Duodenal mucosa (tissue), 2 donors: Measurements from ENCODE around the gene PAM16.
A peak's percentile ranks its signal among the peaks of the same experiment; 100 is the strongest.

ENCODE experiments used
- H3K27ac ChIP-seq: one replicate; pipeline ENCODE4 v1.7.0; 2013; ENCODE audit warnings: low read depth, low read length
- H3K27me3 ChIP-seq, 2 donors: one replicate each; pipeline ENCODE4 v1.7.0; 2013; ENCODE audit warnings: low read length in 2 of 2, control low read depth in 1 of 2; ENCODE audit not compliant: insufficient read depth in 2 of 2, control insufficient read depth in 1 of 2
- H3K36me3 ChIP-seq, 2 donors: one replicate each; pipeline ENCODE4 v1.7.0; 2013; ENCODE audit warnings: low read length in 2 of 2, control low read depth in 1 of 2; ENCODE audit not compliant: insufficient read depth in 2 of 2, control insufficient read depth in 1 of 2
- H3K4me1 ChIP-seq, 2 donors: one replicate each; pipeline ENCODE4 v1.7.0; 2013; ENCODE audit warnings: low read length in 2 of 2, control low read depth in 1 of 2; ENCODE audit not compliant: insufficient read depth in 2 of 2, control insufficient read depth in 1 of 2
- H3K4me3 ChIP-seq, 2 donors: one replicate each; pipeline ENCODE4 v1.7.0; 2013; ENCODE audit warnings: low read length in 2 of 2, low read depth in 1 of 2
- H3K9ac ChIP-seq, 2 donors: one replicate each; pipeline ENCODE4 v1.7.0; 2013; ENCODE audit warnings: low read length in 2 of 2, low read depth in 1 of 2
- H3K9me3 ChIP-seq, 2 donors: one replicate each; pipeline ENCODE4 v1.7.0; 2013; ENCODE audit warnings: low read length in 2 of 2, control low read depth in 1 of 2; ENCODE audit not compliant: control insufficient read depth in 1 of 2

PAM16 gene

DNA sequence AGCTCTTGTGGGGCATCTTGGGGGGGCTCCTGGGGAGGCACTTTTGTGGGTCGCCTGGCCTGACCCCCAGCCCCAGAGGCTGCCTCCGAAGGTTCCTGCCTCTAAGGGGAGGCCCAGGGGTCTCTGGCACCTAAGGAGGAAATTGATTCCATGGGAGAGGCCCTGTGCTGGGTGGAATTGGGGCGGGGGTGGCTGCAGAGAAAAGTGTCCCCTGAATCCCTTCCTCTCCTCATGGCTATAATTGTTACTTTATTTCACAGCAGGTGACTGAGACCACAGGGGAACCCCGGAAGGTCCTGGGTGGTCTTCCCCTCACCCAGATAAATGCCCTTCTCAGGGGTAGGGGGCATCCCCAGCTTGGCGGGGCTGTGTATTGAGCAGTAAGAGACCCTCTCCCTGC lies 32.2 kb downstream of the PAM16 start:
- Histone ChIP-seq H3K36me3 (no peaks in the 10 kb centered on the region), H3K9ac (no peak overlapping the region), H3K9me3 (no peaks in the 10 kb centered on the region), H3K4me3 (no peak overlapping the region), H3K27me3 (peaks cover 17 to 28% of the 10 kb centered on the region in 2 donors), H3K27ac (no peak overlapping the region), H3K4me1 (peaks cover 11 to 35% of the 10 kb centered on the region in 2 donors)

DNA sequence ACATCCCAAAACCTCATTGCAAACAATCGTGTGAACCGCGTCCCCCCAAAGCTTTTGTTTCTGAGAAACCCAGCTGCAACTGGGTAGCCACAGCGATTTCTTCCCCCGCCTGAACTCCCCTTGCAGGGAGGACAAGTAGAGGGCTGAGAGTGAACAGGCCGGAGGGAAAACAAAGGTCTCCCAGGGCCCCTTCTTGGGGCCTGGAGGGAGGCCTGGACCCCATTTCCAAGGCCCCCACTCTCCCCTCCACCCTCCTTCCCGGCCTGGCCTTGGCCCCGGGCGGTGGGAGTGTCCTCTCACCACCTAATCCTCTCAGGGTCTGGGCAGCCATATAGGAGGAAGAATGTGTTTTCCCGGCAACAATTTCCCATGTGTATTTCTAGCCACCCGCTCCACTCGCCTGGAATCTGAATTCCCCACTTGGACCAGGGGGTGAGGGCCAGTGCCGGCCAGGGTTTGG lies 32.6 kb downstream of the PAM16 start:
- no peak overlapping the region for H3K9ac ChIP-seq
- peak overlapping the region; percentile 32 for H3K27ac ChIP-seq
- no peaks in the 10 kb centered on the region for H3K36me3 ChIP-seq
- peaks cover 11 to 39% of the 10 kb centered on the region in 2 donors for H3K4me1 ChIP-seq
- no peaks in the 10 kb centered on the region for H3K9me3 ChIP-seq
- no peak overlapping the region for H3K4me3 ChIP-seq
- H3K27me3 ChIP-seq, result peaks cover 17 to 31% of the 10 kb centered on the region in 2 donors

DNA sequence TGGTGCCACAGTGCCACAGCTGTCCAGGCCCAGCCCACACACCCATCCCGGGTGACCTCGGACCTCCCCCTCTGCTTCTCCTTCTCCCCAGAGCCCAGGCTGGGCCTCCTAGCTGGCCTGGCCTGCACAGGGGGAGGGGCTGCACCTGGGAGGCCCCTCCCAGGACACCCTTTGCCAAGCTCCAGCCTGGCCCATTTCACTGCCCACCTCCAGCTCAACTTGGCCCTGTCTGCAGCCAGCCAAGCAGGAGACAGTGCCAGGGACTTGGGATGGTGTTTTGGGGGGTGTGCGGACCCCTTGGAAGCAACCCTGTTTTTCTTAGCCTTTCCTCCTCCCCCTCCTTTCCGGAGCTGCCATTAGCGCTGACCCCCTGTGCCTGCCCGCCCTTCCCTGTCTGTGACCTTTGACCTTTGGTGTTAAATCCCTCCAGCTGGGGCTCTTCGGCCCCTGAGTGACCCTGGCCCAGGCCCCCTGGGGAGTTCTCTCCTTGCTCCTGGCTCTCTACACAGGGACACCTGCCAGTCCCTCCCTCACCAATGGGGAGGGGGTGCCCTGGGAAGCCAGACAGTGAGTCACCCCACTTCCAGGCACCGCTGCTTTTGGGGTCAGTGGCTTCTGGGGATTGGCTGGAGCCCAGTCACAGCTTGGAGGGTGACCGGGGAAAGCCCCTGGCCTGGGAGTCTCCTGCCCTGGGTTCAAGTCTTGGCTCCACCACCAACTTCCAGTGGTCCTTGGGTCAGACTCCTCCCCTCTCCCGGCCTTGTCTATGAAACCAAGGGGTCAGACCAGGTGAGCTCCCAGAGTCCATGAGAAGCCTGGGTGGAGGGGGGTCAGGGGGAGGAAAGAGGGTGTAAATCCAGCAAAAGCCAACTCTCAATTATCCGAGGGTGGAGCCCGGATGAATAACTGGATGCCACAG lies 33.3 kb downstream of the PAM16 start:
- Histone ChIP-seq H3K27ac (peak overlapping the region; percentile 42), H3K9me3 (no peaks in the 10 kb centered on the region), H3K4me1 (peaks cover 11 to 39% of the 10 kb centered on the region in 2 donors), H3K4me3 (peak overlapping the region in 1 of 2 donors; percentile 45), H3K27me3 (peaks cover 17 to 31% of the 10 kb centered on the region in 2 donors), H3K36me3 (no peaks in the 10 kb centered on the region), H3K9ac (no peak overlapping the region)

DNA sequence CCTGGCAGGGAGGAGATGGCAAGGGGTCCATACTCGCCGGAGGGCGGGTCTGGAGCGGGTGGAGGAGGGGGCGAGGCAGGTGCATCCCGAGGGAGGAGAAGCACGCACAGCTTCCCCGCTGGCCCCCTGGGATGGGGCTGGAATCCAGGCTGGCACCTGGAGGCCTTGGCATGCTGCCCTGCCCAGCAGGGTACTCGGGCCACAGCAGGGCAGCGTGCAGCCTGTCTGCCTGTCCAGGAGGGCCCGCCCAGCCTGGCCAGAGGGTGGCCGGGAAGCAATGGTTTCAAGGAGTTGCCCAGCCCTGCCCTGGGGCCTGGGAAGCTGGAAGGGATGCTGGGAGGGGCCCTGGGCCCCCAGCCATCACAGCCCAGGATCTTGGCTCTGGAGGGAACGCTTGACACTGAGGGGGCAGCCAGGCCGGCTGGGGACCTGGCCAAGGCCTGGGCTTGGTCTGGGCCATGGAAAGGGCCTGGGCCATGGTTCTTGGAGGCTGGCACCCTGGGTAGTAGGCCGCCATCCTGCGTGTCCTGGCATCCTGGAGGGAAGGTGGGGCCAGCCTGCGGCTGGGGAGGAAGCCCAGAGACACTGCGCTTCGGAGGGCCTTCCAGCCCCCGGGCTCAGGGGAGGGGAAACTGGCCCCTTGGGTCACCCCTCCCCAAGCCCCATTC lies 34.1 kb downstream of the PAM16 start:
- no peaks in the 10 kb centered on the region for H3K36me3 ChIP-seq
- peaks cover 17 to 31% of the 10 kb centered on the region in 2 donors for H3K27me3 ChIP-seq
- peak overlapping the region; percentile 50 for H3K27ac ChIP-seq
- H3K9ac ChIP-seq, result peak overlapping the region; percentile 12 to 18
- peaks cover 11 to 39% of the 10 kb centered on the region in 2 donors for H3K4me1 ChIP-seq
- H3K4me3 ChIP-seq, result peak overlapping the region; percentile 36 to 45
- no peaks in the 10 kb centered on the region for H3K9me3 ChIP-seq

DNA sequence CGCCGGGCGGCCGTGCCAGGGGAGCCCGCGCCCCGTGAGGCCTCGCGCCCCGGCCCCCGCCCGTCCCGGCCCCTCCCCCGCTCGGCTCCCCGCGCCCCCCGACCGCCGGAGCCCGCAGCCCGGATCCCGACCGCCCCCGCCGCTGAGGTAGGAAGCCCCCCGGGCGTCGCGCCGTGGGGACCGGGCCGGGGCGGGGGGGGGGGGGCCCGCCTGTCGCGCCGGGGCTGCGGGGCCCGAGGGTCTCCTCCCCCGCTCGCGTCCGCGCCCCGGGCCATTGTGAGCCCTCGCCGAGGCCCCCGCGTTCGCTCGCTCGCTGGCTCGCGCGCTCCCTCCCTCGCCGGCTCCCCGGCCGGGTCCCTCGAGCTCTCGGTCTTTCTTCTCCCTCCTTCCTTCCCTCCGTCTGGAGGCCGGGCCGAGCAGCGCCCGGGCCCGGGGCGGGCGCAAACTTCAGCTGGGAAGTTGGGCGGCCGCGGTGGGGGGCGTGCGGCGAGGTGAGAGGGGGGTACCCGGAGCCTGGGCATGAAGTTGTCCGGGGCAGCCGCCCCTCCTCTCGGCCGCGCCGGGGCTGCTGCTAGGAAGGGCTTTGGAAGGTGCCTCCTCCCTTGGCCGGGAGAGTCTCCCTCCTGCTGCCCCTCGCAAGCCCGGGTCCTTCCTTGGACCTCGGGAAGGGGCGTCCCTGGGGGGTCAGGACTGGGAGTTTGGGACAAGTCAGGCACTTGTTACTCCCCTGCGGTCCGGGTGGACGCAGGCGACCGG lies 34.8 kb downstream of the PAM16 start:
- Histone ChIP-seq H3K4me3 (peak overlapping the region; percentile 36 to 45), H3K4me1 (peaks cover 11 to 39% of the 10 kb centered on the region in 2 donors), H3K36me3 (no peaks in the 10 kb centered on the region), H3K9ac (peak overlapping the region; percentile 12 to 18), H3K27me3 (peaks cover 17 to 31% of the 10 kb centered on the region in 2 donors), H3K9me3 (no peaks in the 10 kb centered on the region), H3K27ac (peak overlapping the region; percentile 50)

DNA sequence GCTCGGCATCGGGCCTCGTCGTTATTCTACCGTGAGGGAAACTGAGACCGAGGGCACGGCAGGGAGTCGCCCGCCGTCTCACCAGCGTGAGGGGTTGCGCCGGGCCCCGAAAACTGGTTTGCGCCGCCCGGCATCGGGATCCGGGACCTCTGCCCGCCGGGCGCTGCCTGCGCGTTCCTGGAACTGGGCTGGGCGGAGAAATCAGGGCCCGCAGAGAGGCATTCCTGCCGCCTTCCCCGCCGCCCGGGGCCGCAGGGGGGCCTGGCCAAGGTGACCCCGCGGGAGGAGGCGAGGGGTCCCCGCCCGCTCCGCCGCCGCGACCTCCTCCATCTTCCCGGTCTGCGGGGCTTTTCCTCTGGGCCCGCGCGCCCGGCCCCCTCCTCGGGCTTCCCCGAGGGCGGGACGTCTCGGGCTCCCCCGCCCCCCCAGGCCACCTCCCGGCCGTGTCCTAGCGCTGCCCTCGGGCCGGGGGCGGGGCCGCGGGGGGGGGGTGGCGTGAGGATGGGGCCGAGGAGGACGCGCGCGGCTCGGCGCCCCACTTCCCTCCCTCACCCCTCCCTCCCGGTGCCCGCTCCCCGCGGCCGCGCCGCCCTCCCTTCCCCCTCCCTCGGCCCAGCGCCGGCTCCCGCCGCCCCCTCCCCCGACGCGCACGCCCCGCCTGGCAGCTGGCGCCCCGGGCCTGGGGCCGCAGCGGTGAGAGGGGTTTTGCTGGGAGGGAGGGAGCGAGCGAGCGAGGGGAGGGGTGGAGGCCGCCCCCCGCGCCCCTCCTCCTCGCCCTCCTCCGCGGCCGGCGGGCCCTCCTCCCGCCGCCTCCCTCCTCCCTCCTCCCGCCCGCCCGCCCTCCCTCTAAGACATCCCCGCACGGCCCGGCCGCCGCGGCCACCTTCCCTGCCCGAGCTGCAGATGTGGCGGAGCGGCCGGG lies 35.7 kb downstream of the PAM16 start, which contains the start of gene GLIS2:
GLIS2 (plus strand) TSS at position 882 of the 922 bp plus-strand sequence. CDS start 16,214 bp downstream, outside the sequence.
- Histone ChIP-seq H3K4me1 (peaks cover 11 to 39% of the 10 kb centered on the region in 2 donors), H3K9ac (peak within 1 kb of the TSS; percentile 38 to 42), H3K9me3 (no peaks in the 10 kb centered on the region), H3K27me3 (peaks cover 17 to 31% of the 10 kb centered on the region in 2 donors), H3K36me3 (no peaks in the 10 kb centered on the region), H3K27ac (peak within 1 kb of the TSS; percentile 63), H3K4me3 (peak within 1 kb of the TSS; percentile 55 to 64)

DNA sequence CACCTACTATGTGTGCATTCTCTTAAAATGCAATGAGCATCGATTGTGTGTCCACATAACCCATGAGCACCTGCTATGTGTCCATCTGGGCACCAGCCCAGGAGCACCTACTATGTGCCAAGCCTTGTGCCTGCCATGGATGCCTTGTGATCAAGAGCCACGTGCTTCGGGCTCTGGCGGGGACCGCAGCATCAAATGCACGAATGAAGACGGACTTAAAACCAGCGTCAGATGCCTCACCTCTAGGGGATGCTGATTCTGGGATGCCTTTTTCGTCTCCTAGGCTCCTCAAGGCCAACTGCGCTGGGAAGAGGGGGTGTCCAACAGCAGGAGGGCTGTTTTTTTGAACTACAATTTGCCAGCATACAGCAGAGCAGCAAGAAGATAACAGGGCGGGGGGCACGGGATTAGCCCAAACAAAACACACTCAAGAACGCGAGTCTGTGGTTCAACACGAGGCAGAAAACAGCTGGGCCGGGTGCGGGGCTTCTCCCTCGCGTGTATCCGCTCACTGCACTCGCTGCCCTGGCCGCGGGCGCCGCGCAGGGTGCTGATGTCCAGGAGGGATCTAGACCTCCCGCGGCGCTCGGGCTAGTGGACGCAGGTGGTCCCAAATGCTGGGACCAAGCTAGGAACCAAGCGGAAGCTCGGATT lies 36.5 kb downstream of the PAM16 start:
- Histone ChIP-seq H3K36me3 (no peaks in the 10 kb centered on the region), H3K27ac (peak overlapping the region; percentile 63), H3K9me3 (no peaks in the 10 kb centered on the region), H3K4me3 (peak overlapping the region; percentile 55 to 64), H3K9ac (peak overlapping the region; percentile 38 to 42), H3K27me3 (peaks cover 17 to 29% of the 10 kb centered on the region in 2 donors), H3K4me1 (peaks cover 11 to 39% of the 10 kb centered on the region in 2 donors)

DNA sequence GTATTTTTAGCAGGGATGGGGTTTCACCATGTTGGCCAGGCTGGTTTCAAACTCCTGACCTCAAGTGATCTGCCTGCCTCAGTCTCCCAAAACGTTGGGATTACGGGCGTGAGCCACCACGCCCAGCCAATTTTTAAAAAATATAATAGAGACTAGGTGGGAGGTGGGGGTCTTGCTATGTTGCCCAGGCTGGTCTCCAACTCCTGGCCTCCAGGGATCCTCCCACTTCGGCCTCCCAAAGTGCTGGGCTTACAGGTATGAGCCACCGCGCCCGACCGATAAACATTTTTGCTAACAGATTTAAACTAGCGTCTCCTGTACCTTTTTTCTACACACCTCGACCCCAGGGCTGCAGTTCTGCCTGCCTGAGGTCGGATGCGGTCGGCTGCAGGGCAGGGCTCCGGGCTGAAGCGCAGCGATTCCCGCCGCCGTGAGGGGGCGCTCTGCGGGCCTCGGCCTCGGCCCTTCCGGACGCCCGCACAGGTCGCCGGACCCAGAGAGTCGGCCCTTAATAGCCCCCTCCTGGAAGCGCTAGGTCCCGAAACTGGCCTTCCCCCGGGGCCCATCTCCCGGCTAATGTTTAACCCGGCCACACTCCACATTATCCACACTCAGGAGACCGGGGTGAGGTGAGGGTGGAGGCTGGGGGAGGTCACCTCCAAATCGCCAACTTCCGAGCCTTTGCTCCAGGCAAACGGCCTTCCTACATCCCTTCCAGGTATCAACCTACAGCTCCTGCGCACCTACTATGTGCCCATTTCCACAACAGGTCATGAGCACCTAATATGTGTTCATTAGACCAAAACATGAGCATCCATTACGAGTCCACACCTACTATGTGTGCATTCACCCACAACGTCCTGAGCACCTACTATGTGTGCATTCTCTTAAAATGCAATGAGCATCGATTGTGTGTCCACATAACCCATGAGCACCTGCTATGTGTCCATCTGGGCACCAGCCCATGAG lies 37.3 kb downstream of the PAM16 start:
- Histone ChIP-seq H3K27me3 (peaks cover 17 to 22% of the 10 kb centered on the region in 2 donors), H3K36me3 (no peaks in the 10 kb centered on the region), H3K27ac (peak overlapping the region; percentile 63), H3K4me1 (peaks cover 4 to 33% of the 10 kb centered on the region in 2 donors), H3K9ac (no peak overlapping the region), H3K4me3 (peak overlapping the region in 1 of 2 donors; percentile 55), H3K9me3 (no peaks in the 10 kb centered on the region)
